HEK293T (cell line): ENCODE data around the gene LARGE2.
A peak's percentile ranks its signal among the peaks of the same experiment; 100 is the strongest.

Experiments
- CTCF ChIA-PET: fragments of 350-600 bp; formaldehyde crosslinking; extraction: SDS; loops from one replicate; lab custom pipeline; 2021; ENCODE audit warnings: antibody characterized with exemption, inconsistent platforms; lab: Yijun Ruan, JAX
- POLR2A ChIA-PET: fragments of 350-600 bp; formaldehyde crosslinking; extraction: SDS; loops from one replicate; lab custom pipeline; 2020; ENCODE audit warnings: antibody characterized with exemption, inconsistent platforms; lab: Yijun Ruan, JAX
- DNase-seq: peaks from one replicate; pipeline ENCODE4 v3.0.0; 2012; ENCODE audit warnings: mixed read lengths; ENCODE audit errors: extremely low spot score
- ARNT ChIP-seq: fragments of 450-650 bp; IDR thresholded peaks from 2 replicates; pipeline ENCODE4 v1.6.1; 2017; ENCODE audit warnings: mild to moderate bottlenecking
- BHLHE40 ChIP-seq: fragments of 450-650 bp; IDR thresholded peaks from 2 replicates; pipeline ENCODE4 v1.6.1; 2016; ENCODE audit warnings: mild to moderate bottlenecking, moderate library complexity, borderline replicate concordance
- CTBP1 ChIP-seq: fragments of 450-650 bp; IDR thresholded peaks from 2 replicates; pipeline ENCODE4 v1.6.1; 2016; ENCODE audit warnings: borderline replicate concordance
- ELF4 ChIP-seq: fragments of 450-650 bp; IDR thresholded peaks from 2 replicates; pipeline ENCODE4 v1.6.1; 2017; ENCODE audit warnings: antibody characterized with exemption
- FOXA1 ChIP-seq: fragments of 450-650 bp; IDR thresholded peaks from 2 replicates; pipeline ENCODE4 v1.6.1; 2016; ENCODE audit warnings: mild to moderate bottlenecking
- FOXK2 ChIP-seq: fragments of 450-650 bp; IDR thresholded peaks from 2 replicates; pipeline ENCODE4 v1.6.1; 2016; ENCODE audit warnings: mild to moderate bottlenecking
- FOXM1 ChIP-seq: fragments of 450-650 bp; IDR thresholded peaks from 2 replicates; pipeline ENCODE4 v1.6.1; 2017; ENCODE audit warnings: mild to moderate bottlenecking, borderline replicate concordance
- HDGF ChIP-seq: fragments of 450-650 bp; IDR thresholded peaks from 2 replicates; pipeline ENCODE4 v1.6.1; 2017; ENCODE audit warnings: antibody characterized with exemption, borderline replicate concordance
- L3MBTL2 ChIP-seq: fragments of 450-650 bp; conservative IDR thresholded peaks from 2 replicates; pipeline ENCODE4 v1.6.1; 2016; ENCODE audit warnings: mild to moderate bottlenecking
- LEF1 ChIP-seq: fragments of 450-650 bp; IDR thresholded peaks from 2 replicates; pipeline ENCODE4 v1.6.1; 2017; ENCODE audit warnings: mild to moderate bottlenecking, borderline replicate concordance
- NFRKB ChIP-seq: fragments of 450-650 bp; IDR thresholded peaks from 2 replicates; pipeline ENCODE4 v1.6.1; 2016; ENCODE audit warnings: mild to moderate bottlenecking, moderate library complexity
- PKNOX1 ChIP-seq: fragments of 450-650 bp; IDR thresholded peaks from 2 replicates; pipeline ENCODE4 v1.6.1; 2016
- SP1 ChIP-seq: fragments of 450-650 bp; IDR thresholded peaks from 2 replicates; pipeline ENCODE4 v1.6.1; 2017
- SUZ12 ChIP-seq: fragments of 450-650 bp; IDR thresholded peaks from 2 replicates; pipeline ENCODE4 v1.6.1; 2016; ENCODE audit warnings: mild to moderate bottlenecking
- TARDBP ChIP-seq: fragments of 450-650 bp; IDR thresholded peaks from 2 replicates; pipeline ENCODE4 v1.6.1; 2016
- ZNF384 ChIP-seq: fragments of 450-650 bp; IDR thresholded peaks from 2 replicates; pipeline ENCODE4 v1.6.1; 2016

LARGE2 gene

GRCh38 chr11:45880772-45881570 is 41.5 kb upstream of the LARGE2 start:
- CTCF ChIA-PET = no interaction called here
- no peak for DNase-seq
- POLR2A ChIA-PET = interaction anchor here (1.3 kb wide), 1 partner anchor 10 kb away, joined by 3 read pairs; no protein-coding TSS in a partner anchor
- no peak for TF ChIP-seq ELF4
- TF ChIP-seq L3MBTL2 = no peak
- TF ChIP-seq TARDBP = no peak
- TF ChIP-seq ZNF384 = no peak
- TF ChIP-seq BHLHE40 = no peak
- no peak for TF ChIP-seq ARNT
- no peak for TF ChIP-seq LEF1
- TF ChIP-seq HDGF = no peak
- no peak for TF ChIP-seq SUZ12

DNA sequence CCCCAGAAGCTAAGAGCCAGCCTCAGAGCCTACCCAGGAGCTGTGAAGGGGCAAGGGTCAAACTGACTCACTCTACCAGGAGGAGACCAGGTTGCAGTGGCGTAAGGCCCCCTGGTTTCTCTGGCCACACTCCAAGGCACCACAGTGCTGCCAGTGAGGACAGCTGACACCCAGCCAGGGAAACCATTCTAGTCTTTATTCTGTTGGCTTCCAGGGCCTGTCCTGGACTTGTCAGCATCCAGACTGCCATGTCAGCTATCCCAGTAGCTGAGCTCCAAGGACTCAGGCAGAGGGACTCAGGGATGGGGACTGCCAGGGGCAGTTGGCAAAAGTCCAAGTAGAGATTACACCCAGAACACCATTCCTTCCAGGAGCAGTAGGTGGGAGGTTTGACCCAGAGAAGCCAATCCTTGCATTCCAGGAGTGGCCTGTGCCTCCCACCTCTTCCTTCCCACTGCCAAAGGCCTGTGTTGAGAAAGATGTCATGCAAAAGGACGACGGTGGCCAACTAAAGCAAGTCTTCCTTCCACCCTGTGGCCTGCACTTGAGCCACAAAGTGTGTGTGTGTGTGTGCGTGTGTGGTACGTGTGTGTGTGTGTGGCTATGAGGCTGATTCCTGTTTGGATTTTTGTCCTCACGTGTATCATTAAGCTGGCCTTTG is 40.6 kb upstream of the LARGE2 start:
- TF ChIP-seq SUZ12 (no peak), HDGF (no peak), LEF1 (no peak), TARDBP (no peak), L3MBTL2 (no peak), CTBP1 (no peak), PKNOX1 (no peak), FOXA1 (no peak), BHLHE40 (no peak), SP1 (no peak), NFRKB (no peak), FOXM1 (no peak), FOXK2 (no peak), ZNF384 (no peak), ARNT (no peak), ELF4 (no peak)
- no peak for DNase-seq
- ChIA-PET POLR2A (interaction anchor here (1.3 kb wide), 1 partner anchor 11 kb away, joined by 3 read pairs; no protein-coding TSS in a partner anchor), CTCF (no interaction called here)

DNA sequence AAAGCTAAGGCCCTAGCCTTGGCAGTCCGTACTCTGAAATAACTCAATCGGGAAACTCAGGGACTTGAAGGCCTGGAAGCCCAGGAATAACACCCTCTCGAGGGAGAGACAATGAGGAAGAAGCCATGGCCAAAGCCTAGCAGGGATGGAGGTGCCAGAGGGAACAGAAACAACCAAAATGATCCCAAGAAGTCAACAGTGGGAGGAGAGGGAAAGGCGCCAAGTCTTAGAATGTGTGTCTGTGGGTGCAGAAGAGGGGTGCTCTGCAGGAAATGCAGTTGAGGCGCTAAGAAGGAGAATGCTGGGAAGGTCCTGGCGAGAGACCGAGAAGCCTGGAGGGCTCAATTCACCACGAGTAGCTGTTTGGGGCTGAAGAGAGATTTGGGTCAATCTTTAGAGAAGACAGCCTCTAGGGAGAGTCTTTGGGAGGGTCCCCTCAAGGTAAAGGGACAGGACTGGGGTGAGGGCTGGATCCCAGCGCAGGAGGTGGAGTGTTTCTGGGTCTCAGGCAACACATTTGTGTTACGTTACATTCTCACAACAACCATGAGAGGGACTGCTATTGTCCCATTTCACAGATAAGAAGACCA is 37.8 kb upstream of the LARGE2 start:
- ChIA-PET CTCF (interaction anchor here (1.2 kb wide), 1 partner anchor 12 kb away, joined by 3 read pairs; no protein-coding TSS in a partner anchor), POLR2A (interaction anchor here (1.1 kb wide), 1 partner anchor 12 kb away, joined by 3 read pairs; no protein-coding TSS in a partner anchor)
- DNase-seq = no peak
- no peak for TF ChIP-seq ZNF384
- TF ChIP-seq HDGF = no peak
- no peak for TF ChIP-seq FOXK2
- TF ChIP-seq SP1 = no peak
- no peak for TF ChIP-seq SUZ12
- TF ChIP-seq CTBP1 = no peak
- no peak for TF ChIP-seq FOXM1

DNA sequence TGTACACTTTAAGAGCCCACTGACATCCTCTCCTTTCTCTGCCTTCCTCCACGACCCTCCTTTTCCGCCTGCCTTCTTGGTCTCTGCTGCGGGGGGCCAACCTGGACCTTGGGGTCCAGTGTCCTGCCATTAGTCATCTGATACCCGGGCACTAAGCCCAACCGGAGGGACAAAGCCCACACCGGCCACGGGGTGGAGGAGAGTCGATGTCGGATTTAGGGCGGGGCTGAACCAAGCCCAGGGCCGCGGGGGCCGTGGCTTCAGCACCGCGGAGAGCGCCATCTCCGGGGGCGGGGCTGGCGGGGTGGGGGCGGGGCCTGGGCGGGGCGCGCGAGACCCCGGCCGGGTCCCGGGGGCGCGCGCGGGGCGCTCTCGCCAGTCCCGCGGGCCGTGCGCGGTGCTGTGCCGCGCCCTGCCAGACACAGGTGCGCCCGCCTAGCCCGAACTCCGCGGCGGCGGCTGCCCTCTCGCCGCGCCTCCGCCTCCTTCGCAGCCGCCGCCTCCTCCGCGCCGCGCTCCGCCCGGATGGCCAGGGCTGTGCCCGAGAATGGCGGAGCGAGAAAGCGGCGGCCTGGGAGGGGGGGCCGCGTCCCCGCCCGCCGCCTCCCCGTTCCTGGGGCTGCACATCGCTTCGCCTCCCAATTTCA is 37.1 kb upstream of the LARGE2 start, which contains the start of gene MAPK8IP1:
MAPK8IP1 (plus strand) TSS at position 378 of the 647 bp plus-strand sequence; CDS start at position 548, 170 bp downstream.
- ChIA-PET CTCF (no interaction called here), POLR2A (no interaction called here)
- peak; percentile 88 for DNase-seq
- no peak for TF ChIP-seq NFRKB
- TF ChIP-seq PKNOX1 = no peak
- no peak for TF ChIP-seq ARNT
- no peak for TF ChIP-seq SUZ12
- TF ChIP-seq FOXM1 = no peak
- no peak for TF ChIP-seq ELF4
- no peak for TF ChIP-seq SP1
- no peak for TF ChIP-seq FOXK2
- TF ChIP-seq ZNF384 = no peak
- TF ChIP-seq HDGF = no peak
- no peak for TF ChIP-seq FOXA1
- no peak for TF ChIP-seq LEF1
- TF ChIP-seq BHLHE40 = no peak
- no peak for TF ChIP-seq CTBP1
- TF ChIP-seq TARDBP = no peak
- TF ChIP-seq L3MBTL2 = no peak

DNA sequence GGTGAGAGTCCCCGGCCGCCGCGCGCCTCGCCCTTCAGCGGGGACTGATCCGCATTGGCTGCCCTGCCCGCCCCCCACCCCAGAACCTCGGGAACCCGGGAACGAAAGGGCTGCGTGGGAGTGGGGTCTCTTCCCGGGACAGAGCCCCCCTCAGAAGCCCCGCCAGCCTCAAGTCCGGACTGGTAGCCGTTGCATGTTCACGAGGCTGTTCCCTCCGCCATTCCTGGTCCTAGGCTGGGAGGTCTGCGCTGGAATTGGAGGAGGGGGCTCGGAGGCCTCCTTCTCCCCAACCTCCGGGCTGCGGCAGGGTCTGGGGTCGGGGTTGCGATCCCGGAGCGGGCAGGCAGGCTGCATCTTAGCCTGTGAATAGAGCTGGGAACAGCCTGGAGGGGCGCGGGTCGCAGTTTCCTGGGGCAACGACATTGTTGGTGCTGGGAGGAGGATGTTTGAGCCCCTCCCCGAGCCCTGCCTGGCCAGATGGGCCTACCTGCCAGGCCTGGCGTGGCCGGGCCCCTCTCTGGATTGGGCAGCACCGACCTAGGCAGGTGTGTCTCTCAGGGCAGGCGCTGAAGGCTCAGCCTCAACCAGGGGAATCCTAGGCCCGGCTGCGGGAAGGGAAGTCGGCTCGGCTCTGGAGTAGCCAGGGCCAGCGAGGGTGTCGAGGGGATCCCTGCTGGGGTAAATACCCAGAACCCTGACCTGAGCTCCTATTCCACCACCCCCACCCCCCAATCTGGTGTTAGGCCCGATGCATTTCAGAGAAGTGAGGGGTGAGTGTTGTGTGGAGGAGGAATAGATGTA is 36.3 kb upstream of the LARGE2 start:
- TF ChIP-seq L3MBTL2 (no peak), PKNOX1 (no peak), FOXA1 (no peak), SUZ12 (no peak), SP1 (no peak), FOXM1 (no peak), ARNT (no peak), ZNF384 (no peak)
- no peak for DNase-seq
- ChIA-PET CTCF (no interaction called here), POLR2A (interaction anchor here (1.2 kb wide), 1 partner anchor 13 kb away, joined by 4 read pairs; no protein-coding TSS in a partner anchor)
